Mesothelial cell of epicardium (in vitro differentiated cells): ENCODE results near the gene LLPH. TPM values are rescaled to one million over a fixed set of nuclear protein-coding genes. Genes with fewer than 3 reads are reported as not detected.

Source experiments
- DNase-seq, 2 experiments: peaks; one replicate each; pipeline ENCODE4 v3.0.0; 2021; ENCODE audit warnings: low spot score in 2 of 2; ENCODE audit not compliant: unreplicated experiment in 2 of 2
- H3K27ac Mint-ChIP-seq: 2 replicates; pipeline ENCODE4 v1.8.0; 2021; ENCODE audit warnings: mixed read lengths
- H3K27me3 Mint-ChIP-seq: 2 replicates; pipeline ENCODE4 v1.8.0; 2021; ENCODE audit warnings: low read depth, mixed read lengths
- H3K36me3 Mint-ChIP-seq: 2 replicates; pipeline ENCODE4 v1.8.0; 2021; ENCODE audit warnings: mixed read lengths
- H3K4me1 Mint-ChIP-seq: 2 replicates; pipeline ENCODE4 v1.8.0; 2021; ENCODE audit warnings: mixed read lengths
- H3K4me3 Mint-ChIP-seq: 2 replicates; pipeline ENCODE4 v1.8.0; 2021; ENCODE audit warnings: mild to moderate bottlenecking, moderate library complexity, mixed read lengths
- H3K9me3 Mint-ChIP-seq: 2 replicates; pipeline ENCODE4 v1.8.0; 2021; ENCODE audit warnings: mixed read lengths
- total RNA-seq: library from RNA; stranded (reverse); gene quantifications from 3 replicates; pipeline ENCODE4 v1.2.1, GENCODE V29; 2021
- TF ChIP-seq, protein P1 (sequence below): fragments of 200-600 bp; sonication (generic); IDR thresholded peaks from one replicate; pipeline ENCODE4 v1.5.0; 2021; ENCODE audit warnings: antibody characterized with exemption; ENCODE audit not compliant: unreplicated experiment

LLPH gene
- total RNA-seq, 1 donor from 2014 or later, result 22.8 TPM

DNA sequence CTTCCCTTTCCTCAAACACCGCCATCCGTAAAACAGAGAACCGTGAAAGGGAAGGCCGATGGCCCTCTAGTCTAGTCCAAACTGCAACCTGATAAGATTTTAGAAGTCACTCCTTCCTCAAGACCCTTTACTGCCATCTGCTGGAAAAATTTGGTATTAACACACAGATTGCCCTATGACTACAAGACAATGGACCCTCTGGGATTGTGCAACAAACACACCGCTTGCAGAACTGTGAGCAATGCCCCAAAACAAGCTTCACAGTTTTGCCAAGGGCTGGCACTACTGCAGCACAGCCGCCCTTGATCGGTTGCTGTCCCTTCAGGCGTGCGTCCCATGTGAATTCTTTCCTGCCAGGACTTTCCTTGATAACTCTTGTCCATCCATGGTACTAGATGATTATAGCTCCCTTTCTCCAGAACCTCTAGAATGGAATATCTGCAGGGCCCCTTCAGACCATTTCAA, 23.1 kb downstream of the LLPH start:
- H3K4me1 Mint-ChIP-seq, result peaks cover 33% of the 10 kb centered on the region
- H3K36me3 Mint-ChIP-seq, result no peaks in the 10 kb centered on the region
- no peak overlapping the region for H3K4me3 Mint-ChIP-seq

DNA sequence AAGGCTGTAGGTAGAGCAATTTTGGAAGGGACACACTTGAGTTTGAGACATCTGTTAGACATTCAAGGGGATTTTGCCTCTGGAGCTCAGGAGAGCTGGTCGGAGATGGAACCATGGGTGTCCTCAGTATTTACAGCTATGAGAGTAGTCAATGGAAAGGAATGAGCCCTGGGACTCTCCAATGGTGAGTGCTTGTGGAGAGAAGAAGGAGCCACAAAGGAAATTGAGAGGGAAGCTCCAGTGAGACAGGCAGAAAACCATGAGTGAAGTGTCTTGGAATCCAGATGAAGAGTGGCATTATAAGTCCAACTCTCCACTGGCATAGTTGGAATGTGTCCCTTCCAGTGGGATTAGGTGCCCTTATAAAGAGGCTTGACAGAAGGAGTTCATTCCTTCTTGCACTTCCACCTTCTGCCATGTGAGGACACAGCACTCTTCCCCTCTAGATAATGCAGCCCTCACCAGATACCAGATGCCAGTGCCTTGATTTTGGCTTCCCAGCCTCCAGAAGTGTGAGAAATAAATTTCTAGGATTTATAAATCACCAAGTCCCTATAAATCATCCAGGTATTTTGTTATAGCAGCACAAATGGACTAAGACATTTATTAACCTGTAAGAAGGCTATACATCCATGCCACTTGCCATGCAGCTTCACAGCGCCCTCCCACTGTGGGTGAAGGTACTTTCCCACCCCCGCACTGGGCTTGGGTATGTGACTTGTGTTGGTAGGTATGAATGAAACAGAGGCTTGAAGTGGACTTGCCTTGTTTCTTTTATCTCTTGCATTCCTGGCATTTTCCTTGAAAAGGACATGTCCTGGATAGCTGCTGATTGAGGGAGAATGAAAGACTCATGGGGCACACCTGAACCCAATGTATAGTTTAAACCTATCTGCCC, 27.3 kb downstream of the LLPH start:
- no peaks in the 10 kb centered on the region for H3K27me3 Mint-ChIP-seq
- no peaks in the 10 kb centered on the region for H3K36me3 Mint-ChIP-seq
- no peak for DNase-seq
- H3K4me3 Mint-ChIP-seq, result no peak overlapping the region
- peaks cover 13% of the 10 kb centered on the region for H3K4me1 Mint-ChIP-seq
- peaks cover 27% of the 10 kb centered on the region for H3K9me3 Mint-ChIP-seq
- no peak overlapping the region for H3K27ac Mint-ChIP-seq
- TF ChIP-seq, protein P1, sequence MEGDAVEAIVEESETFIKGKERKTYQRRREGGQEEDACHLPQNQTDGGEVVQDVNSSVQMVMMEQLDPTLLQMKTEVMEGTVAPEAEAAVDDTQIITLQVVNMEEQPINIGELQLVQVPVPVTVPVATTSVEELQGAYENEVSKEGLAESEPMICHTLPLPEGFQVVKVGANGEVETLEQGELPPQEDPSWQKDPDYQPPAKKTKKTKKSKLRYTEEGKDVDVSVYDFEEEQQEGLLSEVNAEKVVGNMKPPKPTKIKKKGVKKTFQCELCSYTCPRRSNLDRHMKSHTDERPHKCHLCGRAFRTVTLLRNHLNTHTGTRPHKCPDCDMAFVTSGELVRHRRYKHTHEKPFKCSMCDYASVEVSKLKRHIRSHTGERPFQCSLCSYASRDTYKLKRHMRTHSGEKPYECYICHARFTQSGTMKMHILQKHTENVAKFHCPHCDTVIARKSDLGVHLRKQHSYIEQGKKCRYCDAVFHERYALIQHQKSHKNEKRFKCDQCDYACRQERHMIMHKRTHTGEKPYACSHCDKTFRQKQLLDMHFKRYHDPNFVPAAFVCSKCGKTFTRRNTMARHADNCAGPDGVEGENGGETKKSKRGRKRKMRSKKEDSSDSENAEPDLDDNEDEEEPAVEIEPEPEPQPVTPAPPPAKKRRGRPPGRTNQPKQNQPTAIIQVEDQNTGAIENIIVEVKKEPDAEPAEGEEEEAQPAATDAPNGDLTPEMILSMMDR, result no peak

More for the DNA sequence above, 23.1 kb downstream of the LLPH start:
- no peaks in the 10 kb centered on the region for H3K27me3 Mint-ChIP-seq
- peak in 1 of 2 experiments; percentile 43 for DNase-seq
- peaks cover 6% of the 10 kb centered on the region for H3K9me3 Mint-ChIP-seq
- H3K27ac Mint-ChIP-seq, result peak overlapping the region; percentile 35
- TF ChIP-seq, protein P1, result peak; percentile 92

DNA sequence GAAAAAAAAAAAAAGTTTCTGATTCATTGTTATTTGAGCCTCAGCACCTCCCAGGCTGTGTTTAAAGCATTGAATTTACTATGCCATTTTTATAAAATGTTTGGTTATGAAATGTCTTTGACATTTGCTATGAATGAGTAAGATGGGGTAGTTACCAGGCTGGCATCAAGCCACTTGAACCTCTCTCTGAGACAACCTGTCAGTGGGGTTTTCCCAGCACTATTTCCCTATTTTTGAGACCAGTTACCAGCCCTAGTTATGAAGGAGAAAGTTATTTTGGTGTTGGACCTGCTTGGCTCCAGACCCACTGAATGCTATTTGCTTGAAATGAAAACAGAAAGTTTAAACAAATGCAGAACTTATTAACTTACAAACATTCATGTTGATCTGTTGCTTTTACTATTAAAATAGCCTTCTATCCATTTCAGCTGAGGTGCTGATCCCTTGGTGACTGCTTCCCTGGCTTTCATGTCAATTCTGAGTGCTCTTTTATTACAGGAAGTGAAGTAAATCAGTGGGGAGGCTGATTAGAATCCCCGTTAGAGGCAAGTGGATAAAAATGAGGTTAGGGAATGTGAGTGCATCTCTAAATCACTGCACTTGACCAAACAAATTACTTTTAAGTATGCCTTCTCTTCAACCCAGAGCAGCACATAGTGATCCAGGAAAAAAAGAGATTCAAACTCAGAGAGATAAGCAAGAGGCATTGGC, 37.8 kb downstream of the LLPH start:
- Mint-ChIP-seq H3K4me1 (peaks cover 8% of the 10 kb centered on the region), H3K4me3 (no peak overlapping the region), H3K36me3 (no peaks in the 10 kb centered on the region), H3K27me3 (no peaks in the 10 kb centered on the region), H3K27ac (peak overlapping the region; percentile 18), H3K9me3 (no peaks in the 10 kb centered on the region)
- DNase-seq, result no peak
- TF ChIP-seq, protein P1, result no peak

DNA sequence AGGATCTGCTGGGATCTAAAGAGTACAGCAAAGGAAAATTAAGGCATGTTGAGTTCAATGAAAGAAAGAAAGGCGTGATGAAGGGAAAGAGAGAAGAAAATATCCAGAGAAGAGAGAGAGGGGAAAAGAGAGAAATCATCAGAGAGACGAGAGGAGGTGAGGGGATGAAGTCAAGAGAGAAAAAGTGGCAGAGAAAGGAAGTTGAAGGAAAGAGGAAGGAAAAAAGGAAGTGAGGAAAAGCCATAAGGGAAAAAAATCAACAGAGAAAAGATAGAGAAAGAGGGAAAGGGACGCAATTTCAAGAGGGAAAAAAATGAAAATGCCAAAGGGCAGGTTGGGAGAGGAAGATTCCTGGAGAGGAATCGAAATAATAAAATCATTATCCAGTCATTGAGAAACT, 40.4 kb downstream of the LLPH start:
- DNase-seq, result no peak
- no peaks in the 10 kb centered on the region for H3K36me3 Mint-ChIP-seq
- no peaks in the 10 kb centered on the region for H3K27me3 Mint-ChIP-seq
- TF ChIP-seq, protein P1, result no peak
- H3K4me3 Mint-ChIP-seq, result no peak overlapping the region
- no peak overlapping the region for H3K27ac Mint-ChIP-seq
- H3K9me3 Mint-ChIP-seq, result no peaks in the 10 kb centered on the region
- peaks cover 23% of the 10 kb centered on the region for H3K4me1 Mint-ChIP-seq

DNA sequence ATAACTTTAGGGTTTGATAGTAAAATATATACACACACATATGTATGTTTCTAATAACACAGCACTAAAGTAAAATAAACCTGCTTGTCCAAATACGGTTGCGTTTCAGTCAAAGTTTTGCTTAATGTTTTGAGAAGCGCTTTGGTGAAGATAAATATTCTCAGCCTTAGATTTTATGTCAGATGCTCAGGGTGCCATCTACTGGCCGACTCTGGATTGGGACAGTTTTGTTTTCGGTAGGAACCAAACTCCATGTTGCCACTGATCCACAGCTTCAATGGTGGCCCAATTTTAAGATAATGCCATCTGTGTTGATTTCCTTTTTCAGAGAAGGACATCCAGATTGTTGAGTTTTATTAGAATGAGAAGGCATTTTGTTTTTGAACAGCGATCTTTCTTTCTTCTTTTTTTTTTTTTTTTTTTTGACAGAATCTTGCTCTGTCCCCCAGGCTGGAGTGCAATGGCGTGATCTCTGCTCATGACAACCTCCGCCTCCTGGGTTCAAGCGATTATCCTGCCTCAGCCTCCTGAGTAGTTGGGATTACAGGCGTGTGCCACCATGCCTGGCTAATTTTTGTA, 43.1 kb downstream of the LLPH start:
- TF ChIP-seq, protein P1, result peak; percentile 58
- H3K27ac Mint-ChIP-seq, result no peak overlapping the region
- peaks cover 17% of the 10 kb centered on the region for H3K4me1 Mint-ChIP-seq
- H3K9me3 Mint-ChIP-seq, result peaks cover 12% of the 10 kb centered on the region
- no peak overlapping the region for H3K4me3 Mint-ChIP-seq
- peak; percentile 35 to 75 for DNase-seq
- H3K27me3 Mint-ChIP-seq, result no peaks in the 10 kb centered on the region
- no peaks in the 10 kb centered on the region for H3K36me3 Mint-ChIP-seq
